Measurements from ENCODE around the gene TGIF1. TPM values are rescaled to one million over a fixed set of nuclear protein-coding genes. Genes with fewer than 3 reads are reported as not detected.

Gene TGIF1
- total RNA-seq, 2 donors from 2014 or later, result 17.1 to 23.1 TPM

GRCh38 chr18:3500016-3500415, 50.0 kb downstream of the TGIF1 start:
- Histone ChIP-seq H3K4me1 (no peaks in the 10 kb centered on the region), H3K27me3 (peaks cover 0 to 10% of the 10 kb centered on the region in 2 donors), H3K9me3 (no peaks in the 10 kb centered on the region), H3K4me3 (no peak overlapping the region), H3K36me3 (replicated peaks in 1 of 2; ENCODE audit: insufficient read depth in 1 of 2, low read depth in 2 of 2) (no peaks in the 10 kb centered on the region), H3K27ac (no peak overlapping the region)
- TF ChIP-seq POLR2A (IDR thresholded peaks at IDR 0.05), result no peak
- TF ChIP-seq CTCF (IDR thresholded peaks at IDR 0.05), result no peak
- intact Hi-C loops (cut with DNase I), result no loop called here
- 25 to 41% methylated on average over 5 of the region's 5 CpGs for WGBS, 2 donors
- ATAC-seq (no peak), DNase-seq (no peak)

- no peak overlapping the region for H3K27ac ChIP-seq
- no peak for DNase-seq
- ATAC-seq, result no peak
- peaks cover 0 to 10% of the 10 kb centered on the region in 2 donors for H3K27me3 ChIP-seq
- no peaks in the 10 kb centered on the region for H3K36me3 ChIP-seq (replicated peaks in 1 of 2; ENCODE audit: insufficient read depth in 1 of 2, low read depth in 2 of 2)
- TF ChIP-seq CTCF (IDR thresholded peaks at IDR 0.05), result no peak
- H3K9me3 ChIP-seq, result no peaks in the 10 kb centered on the region
- H3K4me3 ChIP-seq, result no peak overlapping the region
- 68 to 72% methylated on average over 4 of the region's 4 CpGs for WGBS, 2 donors
- no peaks in the 10 kb centered on the region for H3K4me1 ChIP-seq
- intact Hi-C loops (cut with DNase I), result no loop called here
Observed at GRCh38 chr18:3502650-3503049, 52.7 kb downstream of the TGIF1 start.

- ATAC-seq, result no peak
- intact Hi-C loops (cut with DNase I), result no loop called here
- DNase-seq, result no peak
- no peaks in the 10 kb centered on the region for H3K9me3 ChIP-seq
- no peak overlapping the region for H3K27ac ChIP-seq
- H3K4me1 ChIP-seq, result no peaks in the 10 kb centered on the region
- H3K4me3 ChIP-seq, result no peak overlapping the region
- H3K27me3 ChIP-seq, result peaks cover 0 to 7% of the 10 kb centered on the region in 2 donors
- WGBS, 2 donors, result 73 to 77% methylated on average over 5 of the region's 5 CpGs
- TF ChIP-seq CTCF (IDR thresholded peaks at IDR 0.05) (no peak), POLR2A (IDR thresholded peaks at IDR 0.05) (no peak)
- H3K36me3 ChIP-seq (replicated peaks in 1 of 2; ENCODE audit: insufficient read depth in 1 of 2, low read depth in 2 of 2), result no peaks in the 10 kb centered on the region
Observed at GRCh38 chr18:3504637-3505036, 54.7 kb downstream of the TGIF1 start.

- no peaks in the 10 kb centered on the region for H3K4me1 ChIP-seq
- no peak overlapping the region for H3K4me3 ChIP-seq
- H3K36me3 ChIP-seq (replicated peaks in 1 of 2; ENCODE audit: insufficient read depth in 1 of 2, low read depth in 2 of 2), result no peaks in the 10 kb centered on the region
- no peak for DNase-seq
- no peak for TF ChIP-seq POLR2A (IDR thresholded peaks at IDR 0.05)
- TF ChIP-seq CTCF (IDR thresholded peaks at IDR 0.05), result no peak
- no peaks in the 10 kb centered on the region for H3K9me3 ChIP-seq
- intact Hi-C loops (cut with DNase I), result no loop called here
- 69 to 71% methylated on average over 11 to 17 of the region's 17 CpGs for WGBS, 2 donors
- no peak overlapping the region for H3K27ac ChIP-seq
- ATAC-seq, result no peak
- H3K27me3 ChIP-seq, result no peaks in the 10 kb centered on the region
Observed at GRCh38 chr18:3508576-3509549, 58.9 kb downstream of the TGIF1 start.

Other genes starting within 250 kb of the TGIF1 start
- gene MYOM1, start 230.2 kb upstream of the TGIF1 start, total RNA-seq, result 10 to 100 TPM; 10.9 to 21.8 TPM
- 100 to 1,000 TPM; 102 to 174 TPM for gene MYL12A, start 202.4 kb upstream of the TGIF1 start, total RNA-seq
- gene MYL12B, start 188.0 kb upstream of the TGIF1 start, total RNA-seq, result 100 to 1,000 TPM in 1 of 2 donors, 10 to 100 TPM in 1; 84.7 to 121 TPM

Measured in body of pancreas (tissue), 4 donors.